HepG2 (cell line): ENCODE measurements around the gene ABTB2. TPM values are rescaled to one million over a fixed set of nuclear protein-coding genes. Genes with fewer than 3 reads are reported as not detected.

ENCODE experiments used
- ATAC-seq: fragments of 200-7000 bp; cut with Tn5 transposase; 3 replicates; pipeline ENCODE4 v1.9.1; 2020; ENCODE audit warnings: mild to moderate bottlenecking, moderate library complexity
- BruUV-seq: library from RNA; stranded (reverse); fragments of 400-500 nt; replicated peaks from 2 replicates; lab custom pipeline; 2021; lab: Mats Ljungman, UMichigan
- CTCF ChIA-PET: fragments of 300-600 bp; formaldehyde crosslinking; extraction: SDS; loops from one replicate; lab custom pipeline; 2021; ENCODE audit warnings: low total read pairs, inconsistent platforms, low intra/inter-chr PET ratio; lab: Yijun Ruan, JAX
- POLR2A ChIA-PET: fragments of 350-600 bp; sonication (Branson Sonifier 250); formaldehyde crosslinking; loops from one replicate; lab custom pipeline; 2020; ENCODE audit warnings: antibody characterized with exemption, inconsistent platforms; lab: Yijun Ruan, JAX
- DNase-seq: peaks from one replicate; pipeline ENCODE4 v3.0.0-alpha.2; 2015; ENCODE audit warnings: low spot score
- FAIRE-seq: peaks from 3 replicates; lab custom pipeline; 2011; peaks lifted over from hg19 to GRCh38; lab: Jason Lieb, UNC
- H2AFZ ChIP-seq: one replicate; pipeline ENCODE4 v1.6.1; 2011; ENCODE audit warnings: low read length, inconsistent platforms
- H3K27ac ChIP-seq: fragments of 300-600 bp; 3 replicates; pipeline ENCODE4 v1.8.0; 2011; ENCODE audit warnings: mixed run types, mild to moderate bottlenecking, mixed read lengths, low read length, inconsistent platforms; ENCODE audit not compliant: insufficient read depth; ENCODE audit errors: extremely low read length
- H3K27me3 ChIP-seq, 2 experiments: fragments of 200-600 bp in 1 of 2; 2 replicates in 1 of 2; 3 replicates in 1 of 2; pipeline versions ENCODE4 v1.6.0 to v1.8.0; 2011; ENCODE audit warnings: low read length in 2 of 2, mild to moderate bottlenecking in 2 of 2, moderate library complexity in 2 of 2, inconsistent platforms in 1 of 2; ENCODE audit not compliant: insufficient read depth in 2 of 2, control insufficient read depth in 1 of 2
- H3K36me3 ChIP-seq, 2 experiments: fragments of 200-600 bp in 1 of 2; replicated peaks in 1 of 2; 2 replicates in 1 of 2; 3 replicates in 1 of 2; pipeline versions ENCODE4 v1.5.1 to v1.8.0; 2011; ENCODE audit warnings: low read length in 2 of 2, inconsistent platforms in 1 of 2; ENCODE audit not compliant: insufficient read depth in 2 of 2, control insufficient read depth in 1 of 2
- H3K4me1 ChIP-seq: 2 replicates; pipeline ENCODE4 v1.5.1; 2012; ENCODE audit warnings: low read length, inconsistent platforms; ENCODE audit not compliant: insufficient read depth
- H3K4me2 ChIP-seq: 2 replicates; pipeline ENCODE4 v1.6.0; 2011; ENCODE audit warnings: low read depth, low read length, inconsistent platforms
- H3K4me3 ChIP-seq, 3 experiments: fragments of 200-600 bp in 1 of 3; sonication (generic), shearing (Covaris generic) in 1 of 3; replicated peaks in 1 of 3; 2 replicates each; pipeline ENCODE4 v1.5.1; 2011 to 2016; ENCODE audit warnings: low read length in 3 of 3, inconsistent platforms in 2 of 3, low read depth in 2 of 3, mild to moderate bottlenecking in 2 of 3, control low read depth in 1 of 3, mixed read lengths in 1 of 3; ENCODE audit not compliant: insufficient read depth in 1 of 3
- H3K79me2 ChIP-seq: one replicate; pipeline ENCODE4 v1.6.1; 2011; ENCODE audit warnings: low read length, inconsistent platforms; ENCODE audit not compliant: insufficient read depth
- H3K9ac ChIP-seq: 2 replicates; pipeline ENCODE4 v1.6.0; 2011; ENCODE audit warnings: mild to moderate bottlenecking, low read depth, low read length, inconsistent platforms; ENCODE audit not compliant: insufficient read depth
- H3K9me3 ChIP-seq: 2 replicates; pipeline ENCODE4 v1.5.1; 2012; ENCODE audit warnings: mild to moderate bottlenecking, low read length
- H4K20me1 ChIP-seq: 2 replicates; pipeline ENCODE4 v1.6.0; 2011; ENCODE audit warnings: inconsistent platforms, mild to moderate bottlenecking, low read length, moderate library complexity; ENCODE audit not compliant: insufficient read depth
- NCOA1 ChIP-seq: sonication (generic); formaldehyde crosslinking; IDR thresholded peaks from 2 replicates; pipeline ENCODE4 v1.9.0; 2021; ENCODE audit warnings: missing genetic modification reagents
- ZNF138 ChIP-seq: sonication (generic); formaldehyde crosslinking; IDR thresholded peaks from 2 replicates; pipeline ENCODE4 v1.5.0; 2020; ENCODE audit warnings: mild to moderate bottlenecking, low read depth, missing genetic modification reagents
- ZNF644 ChIP-seq: IDR thresholded peaks from 2 replicates; pipeline ENCODE4 v1.6.1; 2016; ENCODE audit warnings: low read depth
- WGBS: methylation state at CpG from one replicate; pipeline ENCODE4 v1.1.6; 2017; ENCODE audit warnings: low lambda C conversion rate; 5-methylcytosine and 5-hydroxymethylcytosine counted together
- in situ Hi-C: cut with HindIII; loops from 2 replicates; pipeline ENCODE4 v1.10.0; 2017; ENCODE audit warnings: low pct_unique_long_range_greater_than_20kb; ENCODE audit not compliant: extremely low pct_ligation_motif_present
- intact Hi-C: fragments of 100-400 bp; cut with micrococcal nuclease; formaldehyde crosslinking; loops from one replicate; pipeline ENCODE4 v1.10.0; 2022; ENCODE audit not compliant: unreplicated experiment
- polyA plus RNA-seq, 8 experiments: library from polyadenylated mRNA; depleted of rRNA in 3 of 8; stranded (reverse) in 7 of 8; unstranded in 1 of 8; fragments of >200 nt; fragmentation: Illumina TruSeq in 4 of 8; extraction: Trizol in 4 of 8; gene quantifications; 2 replicates each; pipeline versions ENCODE4 v1.2.1 to v1.2.3, GENCODE V29; 2011 to 2016; ENCODE audit warnings: low read depth in 4 of 8, missing spikeins in 1 of 8, mixed read lengths in 1 of 8; ENCODE audit not compliant: insufficient read depth in 1 of 8
- total RNA-seq, 5 experiments: library from RNA; depleted of rRNA; stranded (reverse); fragments of >200 nt; fragmentation: Illumina TruSeq; extraction: Trizol; gene quantifications; 2 replicates each; pipeline ENCODE4 v1.2.3, GENCODE V29; 2016; ENCODE audit warnings: low read depth in 1 of 5
- TF ChIP-seq, protein P1 (sequence below): sonication (generic); formaldehyde crosslinking; IDR thresholded peaks from 2 replicates; pipeline ENCODE4 v1.5.1; 2020; ENCODE audit warnings: mild to moderate bottlenecking, missing genetic modification reagents, moderate library complexity

The ABTB2 gene
- total and polyA plus RNA-seq, 2 of the 13 experiments (the other 11 are each of a cell fraction or from before 2014, with no cell fraction given): 5.1 to 15.4 TPM

DNA sequence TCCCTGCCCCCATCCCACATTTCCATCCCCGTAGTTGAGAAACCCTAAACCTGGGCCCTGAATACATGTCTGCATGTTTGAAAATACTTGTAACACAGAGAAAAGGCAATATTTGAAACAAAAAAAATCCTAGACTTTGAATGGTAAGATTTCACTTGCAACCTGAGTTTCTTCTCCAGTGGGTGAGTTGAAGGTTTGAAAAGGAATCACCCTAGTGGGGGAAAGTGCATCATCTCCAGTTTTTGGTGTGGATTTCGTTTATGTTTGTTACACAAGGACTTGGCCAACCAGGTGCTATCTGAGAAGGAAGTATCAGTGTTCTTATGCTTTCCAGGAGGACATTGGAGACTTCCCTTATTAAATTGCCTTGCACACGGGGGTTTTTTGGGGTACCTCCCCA lies 90.4 kb downstream of the ABTB2 start:
- ATAC-seq: no peak
- CTCF ChIA-PET: no interaction called here
- H3K4me2 ChIP-seq: peak overlapping the region; percentile 65
- DNase-seq: no peak
- H3K36me3 ChIP-seq: peaks cover 0 to 4% of the 10 kb centered on the region in 2 experiments; a peak in 1 of 5 replicates
- intact Hi-C loops: loop anchor here (5.0 kb wide), 1 partner anchor 90 kb away; the partner anchor contains the start of gene ABTB2
- no peaks in the 10 kb centered on the region for H3K27me3 ChIP-seq
- no peak for TF ChIP-seq ZNF644
- no peak for TF ChIP-seq ZNF138 (CRISPR knock-in tag)
- no peak for TF ChIP-seq NCOA1
- TF ChIP-seq, protein P1, sequence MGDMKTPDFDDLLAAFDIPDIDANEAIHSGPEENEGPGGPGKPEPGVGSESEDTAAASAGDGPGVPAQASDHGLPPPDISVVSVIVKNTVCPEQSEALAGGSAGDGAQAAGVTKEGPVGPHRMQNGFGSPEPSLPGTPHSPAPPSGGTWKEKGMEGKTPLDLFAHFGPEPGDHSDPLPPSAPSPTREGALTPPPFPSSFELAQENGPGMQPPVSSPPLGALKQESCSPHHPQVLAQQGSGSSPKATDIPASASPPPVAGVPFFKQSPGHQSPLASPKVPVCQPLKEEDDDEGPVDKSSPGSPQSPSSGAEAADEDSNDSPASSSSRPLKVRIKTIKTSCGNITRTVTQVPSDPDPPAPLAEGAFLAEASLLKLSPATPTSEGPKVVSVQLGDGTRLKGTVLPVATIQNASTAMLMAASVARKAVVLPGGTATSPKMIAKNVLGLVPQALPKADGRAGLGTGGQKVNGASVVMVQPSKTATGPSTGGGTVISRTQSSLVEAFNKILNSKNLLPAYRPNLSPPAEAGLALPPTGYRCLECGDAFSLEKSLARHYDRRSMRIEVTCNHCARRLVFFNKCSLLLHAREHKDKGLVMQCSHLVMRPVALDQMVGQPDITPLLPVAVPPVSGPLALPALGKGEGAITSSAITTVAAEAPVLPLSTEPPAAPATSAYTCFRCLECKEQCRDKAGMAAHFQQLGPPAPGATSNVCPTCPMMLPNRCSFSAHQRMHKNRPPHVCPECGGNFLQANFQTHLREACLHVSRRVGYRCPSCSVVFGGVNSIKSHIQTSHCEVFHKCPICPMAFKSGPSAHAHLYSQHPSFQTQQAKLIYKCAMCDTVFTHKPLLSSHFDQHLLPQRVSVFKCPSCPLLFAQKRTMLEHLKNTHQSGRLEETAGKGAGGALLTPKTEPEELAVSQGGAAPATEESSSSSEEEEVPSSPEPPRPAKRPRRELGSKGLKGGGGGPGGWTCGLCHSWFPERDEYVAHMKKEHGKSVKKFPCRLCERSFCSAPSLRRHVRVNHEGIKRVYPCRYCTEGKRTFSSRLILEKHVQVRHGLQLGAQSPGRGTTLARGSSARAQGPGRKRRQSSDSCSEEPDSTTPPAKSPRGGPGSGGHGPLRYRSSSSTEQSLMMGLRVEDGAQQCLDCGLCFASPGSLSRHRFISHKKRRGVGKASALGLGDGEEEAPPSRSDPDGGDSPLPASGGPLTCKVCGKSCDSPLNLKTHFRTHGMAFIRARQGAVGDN (CRISPR knock-in tag): peak; percentile 27; the same call in 1 of the 2 replicates
- TF ChIP-seq, all 625 proteins: peak for 1
- peak overlapping the region in 1 of 3 experiments; percentile 39; a peak in 2 of 6 replicates for H3K4me3 ChIP-seq
- POLR2A ChIA-PET: no interaction called here
- H3K9ac ChIP-seq: no peak overlapping the region
- no TSS peak for BruUV-seq
- WGBS: 65% methylated on average over 3 of the region's 3 CpGs
- H3K27ac ChIP-seq: peak overlapping the region; percentile 41
- peaks cover 89% of the 10 kb centered on the region for H3K4me1 ChIP-seq
- H3K9me3 ChIP-seq: no peaks in the 10 kb centered on the region
- FAIRE-seq: no peak
- H4K20me1 ChIP-seq: no peaks in the 10 kb centered on the region
- in situ Hi-C loops: no loop called here
- H2AFZ ChIP-seq: no peak overlapping the region
- H3K79me2 ChIP-seq: peaks cover 11% of the 10 kb centered on the region
